GM18511 (cell line): ENCODE measurements around the gene ZC3H4.
"Not testable (repeated sequence)": the region's sequence is repeated elsewhere in the genome, so short reads cannot be mapped to it uniquely, and the experiment has no call there.

Experiments used
- ATAC-seq: cut with Tn5 transposase; IDR thresholded peaks from one replicate; pipeline ENCODE4 v1.9.1; 2021; ENCODE audit warnings: mild to moderate bottlenecking, moderate library complexity; ENCODE audit not compliant: unreplicated experiment

The ZC3H4 gene

GRCh38 chr19:47112997-47113849 is at the start of gene ZC3H4:
TSS of gene ZC3H4 (minus strand) at chr19:47113776. CDS start at chr19:47112584, 1,192 bp downstream.
- ATAC-seq: peak; percentile 80

GRCh38 chr19:47161876-47162489 is 48.4 kb upstream of the ZC3H4 start:
- no peak for ATAC-seq

- ATAC-seq: no peak
These were observed 45.4 kb upstream of the ZC3H4 start for GRCh38 chr19:47158879-47159503.

- no peak for ATAC-seq
These were observed 44.8 kb upstream of the ZC3H4 start for GRCh38 chr19:47158367-47158791.

- no peak for ATAC-seq
These were observed 44.1 kb upstream of the ZC3H4 start for GRCh38 chr19:47157431-47158321.

GRCh38 chr19:47156861-47157430 is 43.4 kb upstream of the ZC3H4 start:
- ATAC-seq: no peak

- no peak for ATAC-seq
These were observed 41.6 kb upstream of the ZC3H4 start for GRCh38 chr19:47155148-47155547.

- ATAC-seq: no peak
These were observed 39.7 kb upstream of the ZC3H4 start for GRCh38 chr19:47153266-47153665.

GRCh38 chr19:47152632-47153031 is 39.1 kb upstream of the ZC3H4 start:
- ATAC-seq: no peak

- ATAC-seq: no peak
These were observed 38.6 kb upstream of the ZC3H4 start for GRCh38 chr19:47152205-47152604.

- no peak for ATAC-seq
These were observed 38.1 kb upstream of the ZC3H4 start for GRCh38 chr19:47151627-47152026.

- ATAC-seq: no peak
These were observed 33.3 kb upstream of the ZC3H4 start for GRCh38 chr19:47146920-47147319.

- ATAC-seq: no peak
These were observed 32.3 kb upstream of the ZC3H4 start for GRCh38 chr19:47145639-47146486.

GRCh38 chr19:47144630-47145029 is 31.1 kb upstream of the ZC3H4 start:
- no peak for ATAC-seq

GRCh38 chr19:47143322-47144073 is 29.9 kb upstream of the ZC3H4 start:
- no peak for ATAC-seq

GRCh38 chr19:47142779-47143178 is 29.2 kb upstream of the ZC3H4 start:
- no peak for ATAC-seq

GRCh38 chr19:47141695-47142094 is 28.1 kb upstream of the ZC3H4 start:
- ATAC-seq: no peak

- ATAC-seq: not testable (repeated sequence)
These were observed 27.7 kb upstream of the ZC3H4 start for GRCh38 chr19:47141252-47141651.

GRCh38 chr19:47135156-47135555 is 21.6 kb upstream of the ZC3H4 start:
- no peak for ATAC-seq
